Right lobe of liver (tissue), 6 donors: Measurements from ENCODE around the gene LRMDA. TPM values are rescaled to one million over a fixed set of nuclear protein-coding genes. Genes with fewer than 3 reads are reported as not detected.

ENCODE experiments used
- ATAC-seq, 4 donors: fragments of 200-7000 bp; cut with Tn5 transposase; one replicate each; pipeline ENCODE4 v1.9.1; 2020; ENCODE audit warnings: mild to moderate bottlenecking in 4 of 4, moderate library complexity in 4 of 4
- DNase-seq, 3 donors: peaks; one replicate each; pipeline ENCODE4 v3.0.0-alpha.2; 2020
- H3K27ac ChIP-seq, 3 donors: fragments of 200-600 bp; one replicate each; pipeline ENCODE4 v1.8.0; 2022
- H3K27me3 ChIP-seq, 2 donors: fragments of 200-600 bp; one replicate each; pipeline ENCODE4 v1.8.0; 2022
- H3K36me3 ChIP-seq, 4 donors: fragments of 200-600 bp; sonication (generic) in 1 of 4; one replicate each; pipeline versions ENCODE4 v1.5.1 to v1.8.0; 2017 to 2022; ENCODE audit warnings: control low read depth in 1 of 4
- H3K4me1 ChIP-seq, 4 donors: fragments of 200-600 bp; sonication (generic) in 1 of 4; one replicate each; pipeline versions ENCODE4 v1.5.1 to v1.8.0; 2017 to 2022; ENCODE audit warnings: control low read depth in 1 of 4
- H3K4me3 ChIP-seq, 3 donors: fragments of 200-600 bp; one replicate each; pipeline ENCODE4 v1.8.0; 2022
- H3K9me3 ChIP-seq, 4 donors: fragments of 200-600 bp; sonication (generic) in 1 of 4; one replicate each; pipeline versions ENCODE4 v1.5.1 to v1.8.0; 2017 to 2022; ENCODE audit warnings: control low read depth in 1 of 4
- CTCF ChIP-seq, 4 donors: fragments of 200-600 bp in 3 of 4; fragments of 450-650 bp in 1 of 4; IDR thresholded peaks; one replicate each; pipeline versions ENCODE4 v1.5.1 to v1.8.0; 2016 to 2022; ENCODE audit warnings: antibody characterized with exemption in 4 of 4, mild to moderate bottlenecking in 2 of 4
- POLR2A ChIP-seq: fragments of 450-650 bp; IDR thresholded peaks from one replicate; pipeline ENCODE4 v1.6.1; 2017; ENCODE audit warnings: antibody characterized with exemption, mild to moderate bottlenecking
- WGBS: methylation state at CpG from one replicate; pipeline ENCODE4 v1.1.6; 2018; ENCODE audit warnings: low coverage, low lambda C conversion rate; ENCODE audit not compliant: insufficient coverage; ENCODE audit errors: missing lambda C conversion rate; 5-methylcytosine and 5-hydroxymethylcytosine counted together
- intact Hi-C, 2 donors: fragments of 100-400 bp; cut with DNase I; formaldehyde crosslinking; loops; one replicate each; pipeline versions ENCODE4 v1.11.2 to v1.14.1; 2022
- total RNA-seq, 6 experiments: library from RNA; depleted of rRNA in 2 of 6; stranded (reverse); fragments of >200 nt in 2 of 6; fragmentation: NEBNext Ultra II Directional in 3 of 6; extraction: Animal tissue kit (Norgen Biotek cat#: 25700) in 3 of 6; gene quantifications; one replicate each; pipeline versions ENCODE4 v1.1.0 to v1.2.4, GENCODE V29; 2016 to 2023
- donor health status: DM: no; HTN: yes; CAD: no.
- donor health status: DM: no; HTN: no; CAD: no.
- donor health status: DM: no; HTN: no; CAD: no.
- donor health status: DM: no; HTN: yes; CAD: no.
- donor health status: DM: no; HTN: yes; CAD: no.

The LRMDA gene
- total RNA-seq, 6 experiments from 2014 or later, result 9.9 to 19.9 (median 16.3) TPM

DNA sequence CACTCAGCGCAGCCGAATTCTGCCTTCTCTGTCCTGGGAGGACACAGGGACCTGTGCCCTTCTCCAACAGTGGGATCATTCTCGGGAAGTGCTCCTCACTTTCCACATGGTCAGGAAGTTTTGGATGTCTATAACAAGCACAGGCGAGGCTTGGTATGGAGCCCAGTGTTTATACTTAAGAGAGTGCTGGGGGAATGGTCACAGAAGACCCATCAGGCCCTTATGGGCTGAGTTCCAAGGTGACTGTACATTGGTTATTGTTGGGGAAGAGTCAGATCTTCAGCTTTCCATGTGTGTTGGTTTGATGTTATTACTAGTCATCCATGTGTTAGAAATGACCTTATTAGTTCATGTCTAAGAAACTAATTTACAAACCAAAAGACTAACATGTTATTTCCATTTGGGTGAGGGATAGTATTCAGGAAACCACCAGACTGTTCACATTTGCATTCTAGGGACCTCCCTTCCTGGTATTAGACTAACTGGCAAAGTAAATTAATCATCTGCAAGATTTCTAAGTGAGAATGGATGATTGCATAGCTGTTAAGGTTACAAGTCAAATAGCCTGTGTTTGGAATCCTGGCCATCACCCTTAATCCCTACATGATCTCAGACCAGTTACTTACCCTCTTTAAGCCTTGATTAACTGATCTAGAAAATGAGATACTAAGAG is 834.2 kb downstream of the LRMDA start:
- intact Hi-C loops, result no loop called here
- Histone ChIP-seq H3K9me3 (no peaks in the 10 kb centered on the region), H3K4me3 (no peak overlapping the region), H3K27ac (no peak overlapping the region), H3K36me3 (no peaks in the 10 kb centered on the region), H3K4me1 (no peaks in the 10 kb centered on the region), H3K27me3 (no peaks in the 10 kb centered on the region)
- ATAC-seq, result no peak
- WGBS, result 71% methylated on average over 4 of the region's 4 CpGs
- DNase-seq, result no peak
- TF ChIP-seq CTCF (IDR thresholded peaks at IDR 0.05) (no peak), POLR2A (no peak)

GRCh38 chr10:76268530-76268929 is 837.1 kb downstream of the LRMDA start:
- Histone ChIP-seq H3K9me3 (peaks cover 0 to 2% (median 0%) of the 10 kb centered on the region in 4 donors), H3K27ac (no peak overlapping the region), H3K4me3 (no peak overlapping the region), H3K27me3 (no peaks in the 10 kb centered on the region), H3K36me3 (no peaks in the 10 kb centered on the region), H3K4me1 (no peaks in the 10 kb centered on the region)
- WGBS, result 56% methylated on average over 5 of the region's 5 CpGs
- ATAC-seq, result no peak
- intact Hi-C loops, result no loop called here
- DNase-seq, result no peak
- TF ChIP-seq POLR2A (no peak), CTCF (IDR thresholded peaks at IDR 0.05) (no peak)

DNA sequence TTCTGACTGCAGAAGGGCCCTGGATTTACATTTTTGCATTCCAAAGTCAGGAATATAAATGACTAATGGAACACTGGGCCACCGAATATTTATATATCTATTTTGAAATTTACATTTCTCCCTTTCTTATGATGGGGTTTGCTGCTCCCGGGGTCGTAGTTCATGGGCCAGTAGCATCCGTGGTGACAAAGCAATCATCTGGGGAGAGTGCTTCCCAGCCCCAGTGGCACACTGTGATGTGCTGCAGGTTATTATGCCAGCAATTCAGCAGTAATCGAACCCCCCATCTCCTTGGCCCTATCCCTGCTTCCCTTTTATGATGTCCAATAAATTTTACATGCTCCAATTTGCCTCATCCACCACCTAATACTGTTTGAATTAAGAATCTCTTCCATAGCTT is 837.5 kb downstream of the LRMDA start:
- intact Hi-C loops, result no loop called here
- WGBS, result 85% methylated on average over 5 of the region's 5 CpGs

GRCh38 chr10:76270464-76270863 is 839.0 kb downstream of the LRMDA start:
- no peak for TF ChIP-seq POLR2A
- no peak for TF ChIP-seq CTCF (IDR thresholded peaks at IDR 0.05)
- 72% methylated on average over 5 of the region's 5 CpGs for WGBS
- DNase-seq (no peak), ATAC-seq (no peak)
- H3K4me1 ChIP-seq, result no peaks in the 10 kb centered on the region
- no peak overlapping the region for H3K4me3 ChIP-seq
- H3K27me3 ChIP-seq, result no peaks in the 10 kb centered on the region
- intact Hi-C loops, result no loop called here
- H3K27ac ChIP-seq, result no peak overlapping the region
- H3K36me3 ChIP-seq, result no peaks in the 10 kb centered on the region
- peaks cover 0 to 12% (median 0%) of the 10 kb centered on the region in 4 donors for H3K9me3 ChIP-seq

More for the DNA sequence above, 837.5 kb downstream of the LRMDA start:
- no peak for DNase-seq
- no peak for TF ChIP-seq POLR2A
- TF ChIP-seq CTCF (IDR thresholded peaks at IDR 0.05), result no peak
- Histone ChIP-seq H3K9me3 (peaks cover 0 to 4% (median 0%) of the 10 kb centered on the region in 4 donors), H3K4me1 (no peaks in the 10 kb centered on the region), H3K4me3 (no peak overlapping the region), H3K27ac (no peak overlapping the region), H3K27me3 (no peaks in the 10 kb centered on the region), H3K36me3 (no peaks in the 10 kb centered on the region)
- no peak for ATAC-seq
